ENCODE results near the gene KRT73. TPM values are rescaled to one million over a fixed set of nuclear protein-coding genes. Genes with fewer than 3 reads are reported as not detected.

Gene KRT73
- total RNA-seq, 3 donors from 2014 or later, result not detected

DNA sequence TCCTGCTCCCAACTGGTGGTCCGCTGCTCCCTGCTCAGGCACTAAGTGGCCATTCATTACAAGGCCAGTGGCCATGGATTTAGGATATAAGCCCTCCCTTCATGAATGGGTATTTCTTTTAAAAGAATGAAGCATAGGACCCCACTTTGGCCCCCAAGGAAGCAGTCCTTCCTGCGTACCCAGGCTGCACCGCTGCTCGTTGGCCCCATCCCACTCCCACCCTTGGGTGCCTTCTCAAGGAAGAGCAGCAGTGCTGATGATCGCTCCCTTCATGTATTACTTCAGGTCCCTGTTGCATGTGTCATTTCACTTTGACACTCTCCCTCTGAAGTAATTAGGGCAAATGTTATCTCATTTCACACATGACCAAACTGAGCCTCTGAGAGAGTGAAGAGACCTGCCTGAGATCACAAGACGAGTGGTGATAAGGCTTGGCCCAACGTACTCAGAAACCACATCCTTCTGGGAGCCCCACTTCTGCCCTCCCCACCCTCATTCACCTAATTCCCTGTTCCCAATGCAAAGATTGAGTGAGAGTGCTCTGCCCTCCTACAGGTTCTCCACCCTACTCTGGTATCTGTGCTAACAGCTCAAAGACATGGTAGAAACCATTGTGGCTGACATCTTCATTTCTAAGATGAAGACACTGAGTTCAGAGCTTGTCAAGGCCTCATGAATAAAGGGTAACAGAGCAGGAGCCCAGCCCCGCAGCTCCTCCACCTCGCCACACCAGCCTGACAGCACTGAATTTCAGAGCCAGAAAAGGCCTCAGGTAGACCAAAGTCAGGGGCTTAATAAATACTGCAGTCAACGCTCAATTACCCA, 43.9 kb upstream of the KRT73 start:
- TF ChIP-seq POLR2AphosphoS5 (IDR thresholded peaks at IDR 0.05) (no peak), POLR2A (IDR thresholded peaks at IDR 0.05) (no peak)
- TF ChIP-seq, protein P1, sequence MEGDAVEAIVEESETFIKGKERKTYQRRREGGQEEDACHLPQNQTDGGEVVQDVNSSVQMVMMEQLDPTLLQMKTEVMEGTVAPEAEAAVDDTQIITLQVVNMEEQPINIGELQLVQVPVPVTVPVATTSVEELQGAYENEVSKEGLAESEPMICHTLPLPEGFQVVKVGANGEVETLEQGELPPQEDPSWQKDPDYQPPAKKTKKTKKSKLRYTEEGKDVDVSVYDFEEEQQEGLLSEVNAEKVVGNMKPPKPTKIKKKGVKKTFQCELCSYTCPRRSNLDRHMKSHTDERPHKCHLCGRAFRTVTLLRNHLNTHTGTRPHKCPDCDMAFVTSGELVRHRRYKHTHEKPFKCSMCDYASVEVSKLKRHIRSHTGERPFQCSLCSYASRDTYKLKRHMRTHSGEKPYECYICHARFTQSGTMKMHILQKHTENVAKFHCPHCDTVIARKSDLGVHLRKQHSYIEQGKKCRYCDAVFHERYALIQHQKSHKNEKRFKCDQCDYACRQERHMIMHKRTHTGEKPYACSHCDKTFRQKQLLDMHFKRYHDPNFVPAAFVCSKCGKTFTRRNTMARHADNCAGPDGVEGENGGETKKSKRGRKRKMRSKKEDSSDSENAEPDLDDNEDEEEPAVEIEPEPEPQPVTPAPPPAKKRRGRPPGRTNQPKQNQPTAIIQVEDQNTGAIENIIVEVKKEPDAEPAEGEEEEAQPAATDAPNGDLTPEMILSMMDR (IDR thresholded peaks at IDR 0.05), result no peak
- Histone ChIP-seq H3K27me3 (peaks cover 0 to 4% of the 10 kb centered on the region in 2 donors), H3K36me3 (no peaks in the 10 kb centered on the region), H3K4me1 (no peaks in the 10 kb centered on the region), H3K4me3 (no peak overlapping the region), H3K27ac (no peak overlapping the region), H3K9me3 (no peaks in the 10 kb centered on the region)
- intact Hi-C loops (cut with DNase I; ENCODE audit: low total_unique reads), result loop anchor here (1.0 kb wide), 1 partner anchor 25 kb away; no protein-coding TSS in a partner anchor
- no peak for DNase-seq (ENCODE audit: low spot score in 2 of 2)

- intact Hi-C loops (cut with DNase I; ENCODE audit: low total_unique reads), result loop anchor here (1.0 kb wide), 1 partner anchor 26 kb away; no protein-coding TSS in a partner anchor
- peaks cover 0 to 4% of the 10 kb centered on the region in 2 donors for H3K27me3 ChIP-seq
- no peaks in the 10 kb centered on the region for H3K9me3 ChIP-seq
- TF ChIP-seq POLR2AphosphoS5 (IDR thresholded peaks at IDR 0.05), result no peak
- TF ChIP-seq, protein P1 (IDR thresholded peaks at IDR 0.05), result no peak
- TF ChIP-seq POLR2A (IDR thresholded peaks at IDR 0.05), result no peak
- H3K4me3 ChIP-seq, result no peak overlapping the region
- H3K27ac ChIP-seq, result no peak overlapping the region
- no peak for DNase-seq (ENCODE audit: low spot score in 2 of 2)
- no peaks in the 10 kb centered on the region for H3K4me1 ChIP-seq
- H3K36me3 ChIP-seq, result no peaks in the 10 kb centered on the region
Observed at GRCh38 chr12:52661668-52662067, 43.3 kb upstream of the KRT73 start.

DNA sequence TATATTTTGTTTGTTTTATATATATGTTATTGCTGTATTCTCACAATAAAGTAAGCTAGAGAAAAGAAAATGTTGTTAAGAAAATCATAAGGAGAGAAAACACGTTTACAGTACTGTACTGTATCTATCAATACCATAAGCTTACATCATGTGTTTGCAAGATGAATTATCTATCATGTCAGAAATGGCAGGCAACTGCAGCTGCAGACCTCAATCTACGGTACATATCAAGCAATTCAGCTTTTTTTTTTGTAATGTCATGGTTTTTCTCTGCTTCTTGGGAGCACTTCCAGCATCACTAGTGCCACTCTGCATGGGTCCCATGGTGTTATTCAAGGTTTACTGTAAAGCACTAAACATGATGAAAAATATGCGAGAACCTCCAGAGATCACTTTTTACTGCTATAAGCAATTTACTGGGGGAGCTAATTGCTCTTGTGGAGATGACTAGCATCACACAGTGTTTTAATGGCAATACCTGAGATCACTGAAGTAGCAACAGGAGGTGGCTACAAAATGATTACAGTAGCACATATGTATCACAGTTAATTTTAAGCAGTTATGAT, 42.7 kb upstream of the KRT73 start:
- no peak for TF ChIP-seq POLR2A (IDR thresholded peaks at IDR 0.05)
- TF ChIP-seq, protein P1 (IDR thresholded peaks at IDR 0.05), result no peak
- TF ChIP-seq POLR2AphosphoS5 (IDR thresholded peaks at IDR 0.05), result no peak
- Histone ChIP-seq H3K4me1 (no peaks in the 10 kb centered on the region), H3K4me3 (no peak overlapping the region), H3K9me3 (no peaks in the 10 kb centered on the region), H3K27ac (no peak overlapping the region), H3K36me3 (no peaks in the 10 kb centered on the region), H3K27me3 (peaks cover 0 to 4% of the 10 kb centered on the region in 2 donors)
- no peak for DNase-seq (ENCODE audit: low spot score in 2 of 2)
- intact Hi-C loops (cut with DNase I; ENCODE audit: low total_unique reads), result no loop called here

DNA sequence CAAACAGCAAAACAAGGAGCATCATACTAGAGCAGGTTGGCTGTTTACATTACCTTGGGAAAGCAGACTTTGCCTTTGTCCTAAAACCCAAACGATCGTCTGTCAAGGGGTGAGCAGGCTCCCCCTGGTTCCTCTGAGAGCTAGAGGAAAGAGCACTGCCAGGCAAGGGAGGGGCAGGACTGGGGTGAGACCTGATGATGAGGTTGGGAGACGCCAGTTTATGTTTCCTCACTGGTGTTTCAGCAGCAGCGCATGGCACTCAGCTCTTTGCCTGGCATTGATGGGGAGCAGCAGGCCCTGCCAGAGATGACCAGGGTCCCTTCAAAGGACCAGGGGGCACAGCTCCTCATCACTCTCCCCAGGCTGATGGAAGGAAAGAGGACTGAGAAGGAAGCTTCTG, 41.6 kb upstream of the KRT73 start:
- H3K36me3 ChIP-seq, result no peaks in the 10 kb centered on the region
- H3K4me1 ChIP-seq, result no peaks in the 10 kb centered on the region
- DNase-seq (ENCODE audit: low spot score in 2 of 2), result peak in 1 of 2 donors; percentile 3
- no peaks in the 10 kb centered on the region for H3K9me3 ChIP-seq
- TF ChIP-seq POLR2AphosphoS5 (IDR thresholded peaks at IDR 0.05), result no peak
- TF ChIP-seq, protein P1 (IDR thresholded peaks at IDR 0.05), result no peak
- no peak for TF ChIP-seq POLR2A (IDR thresholded peaks at IDR 0.05)
- H3K27me3 ChIP-seq, result peaks cover 0 to 4% of the 10 kb centered on the region in 2 donors
- intact Hi-C loops (cut with DNase I; ENCODE audit: low total_unique reads), result no loop called here
- no peak overlapping the region for H3K4me3 ChIP-seq
- no peak overlapping the region for H3K27ac ChIP-seq

- no peaks in the 10 kb centered on the region for H3K36me3 ChIP-seq
- H3K4me1 ChIP-seq, result no peaks in the 10 kb centered on the region
- H3K4me3 ChIP-seq, result no peak overlapping the region
- no peak for TF ChIP-seq POLR2AphosphoS5 (IDR thresholded peaks at IDR 0.05)
- TF ChIP-seq, protein P1 (IDR thresholded peaks at IDR 0.05), result no peak
- TF ChIP-seq POLR2A (IDR thresholded peaks at IDR 0.05), result no peak
- no peaks in the 10 kb centered on the region for H3K9me3 ChIP-seq
- H3K27ac ChIP-seq, result no peak overlapping the region
- intact Hi-C loops (cut with DNase I; ENCODE audit: low total_unique reads), result no loop called here
- H3K27me3 ChIP-seq, result peaks cover 0 to 4% of the 10 kb centered on the region in 2 donors
- DNase-seq (ENCODE audit: low spot score in 2 of 2), result peak in 1 of 2 donors; percentile 7
Observed at GRCh38 chr12:52659395-52659794, 41.0 kb upstream of the KRT73 start.
